IMR-90 (cell line): Measurements from ENCODE around the gene ATP1B3.
"Not testable (repeated sequence)": the region's sequence is repeated elsewhere in the genome, so short reads cannot be mapped to it uniquely, and the experiment has no call there.

ENCODE experiments used
- CTCF ChIP-seq: conservative IDR thresholded peaks from 2 replicates; pipeline ENCODE4 v1.5.1; 2012; ENCODE audit warnings: mild to moderate bottlenecking, low read depth, low read length, improper control_type of control experiment
- MAFK ChIP-seq: IDR thresholded peaks from 2 replicates; pipeline ENCODE4 v1.6.1; 2012; ENCODE audit warnings: low read depth, low read length, improper control_type of control experiment
- POLR2A ChIP-seq: IDR thresholded peaks from 2 replicates; pipeline ENCODE4 v1.6.1; 2012; ENCODE audit warnings: mild to moderate bottlenecking, low read depth, low read length
- USF2 ChIP-seq: fragments of 150-350 bp; IDR thresholded peaks from 2 replicates; pipeline ENCODE4 v1.6.1; 2017; ENCODE audit warnings: mild to moderate bottlenecking, antibody characterized with exemption, low read length, low read depth

DNA sequence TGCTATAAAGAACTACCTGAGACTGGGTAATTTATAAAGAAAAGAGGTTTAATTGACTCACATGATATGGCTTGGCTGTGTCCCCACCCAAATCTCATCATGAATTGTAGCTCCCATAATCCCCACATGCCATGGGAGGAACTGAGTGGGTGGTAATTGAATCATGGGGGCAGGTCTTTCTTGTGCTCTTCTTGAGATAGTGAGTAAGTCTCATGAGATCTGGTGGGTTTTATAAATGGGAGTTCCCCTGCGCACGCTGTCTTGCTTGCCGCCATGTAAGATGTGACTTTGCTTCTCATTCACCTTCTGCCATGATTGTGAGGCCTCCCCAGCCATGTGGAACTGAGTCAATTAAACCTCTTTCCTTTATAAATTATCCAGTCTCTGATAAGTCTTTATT lies 12.1 kb downstream of the ATP1B3 start:
- not testable (repeated sequence) for TF ChIP-seq USF2, POLR2A, CTCF, MAFK
